GM12878 (cell line): Measurements from ENCODE around the gene EIF4ENIF1. TPM values are rescaled to one million over a fixed set of nuclear protein-coding genes. Genes with fewer than 3 reads are reported as not detected.
A peak's percentile ranks its signal among the peaks of the same experiment; 100 is the strongest.

Experiments
- ATAC-seq: fragments of 200-7000 bp; cut with Tn5 transposase; 3 replicates; pipeline ENCODE4 v1.9.1; 2020; ENCODE audit warnings: mild to moderate bottlenecking, moderate library complexity
- BruUV-seq: library from RNA; stranded (reverse); fragments of 400-500 nt; replicated peaks from 2 replicates; lab custom pipeline; 2021; lab: Mats Ljungman, UMichigan
- CTCF ChIA-PET: fragments of 300-600 bp; sonication (Branson Sonifier 250); formaldehyde crosslinking; extraction: SDS; loops from one replicate; lab custom pipeline; 2021; ENCODE audit warnings: inconsistent platforms; lab: Yijun Ruan, JAX
- POLR2A ChIA-PET: fragments of 350-600 bp; formaldehyde crosslinking; extraction: SDS; loops from one replicate; lab custom pipeline; 2021; ENCODE audit warnings: inconsistent platforms; lab: Charles Lee
- RAD21 ChIA-PET: fragments of 300-600 bp; sonication (Branson Sonifier 250); formaldehyde crosslinking; loops from one replicate; lab custom pipeline; 2023; ENCODE audit warnings: antibody characterized with exemption; ENCODE audit not compliant: unreplicated experiment; lab: Charles Lee
- SMC1A ChIA-PET: fragments of 300-600 bp; sonication (Branson Sonifier 250); formaldehyde crosslinking; loops from one replicate; lab custom pipeline; 2023; ENCODE audit not compliant: unreplicated experiment, uncharacterized antibody; lab: Charles Lee
- DNase-seq: peaks from one replicate; pipeline ENCODE4 v3.0.0-alpha.2; 2011; ENCODE audit warnings: low read depth, low spot score
- FAIRE-seq: peaks from 3 replicates; lab custom pipeline; 2011; peaks lifted over from hg19 to GRCh38; lab: Jason Lieb, UNC
- H2AFZ ChIP-seq: 2 replicates; pipeline ENCODE4 v1.6.0; 2011; ENCODE audit warnings: low read depth, low read length, control low read depth; ENCODE audit not compliant: control insufficient read depth
- H3K27ac ChIP-seq: 2 replicates; pipeline ENCODE4 v1.5.1; 2011; ENCODE audit warnings: control low read depth; ENCODE audit not compliant: control insufficient read depth, insufficient read depth
- H3K27me3 ChIP-seq, 2 experiments: replicated peaks in 1 of 2; 2 replicates each; pipeline versions ENCODE4 v1.6.0 to v1.6.1; 2011; ENCODE audit warnings: low read length in 1 of 2; ENCODE audit not compliant: control insufficient read depth in 2 of 2, insufficient read depth in 2 of 2
- H3K36me3 ChIP-seq, 2 experiments: 2 replicates each; pipeline ENCODE4 v1.5.1; 2011; ENCODE audit warnings: low read length in 1 of 2; ENCODE audit not compliant: control insufficient read depth in 2 of 2, insufficient read depth in 2 of 2
- H3K4me1 ChIP-seq: 2 replicates; pipeline ENCODE4 v1.6.1; 2011; ENCODE audit warnings: mild to moderate bottlenecking, low read length, moderate library complexity, mixed read lengths; ENCODE audit not compliant: control insufficient read depth, insufficient read depth
- H3K4me2 ChIP-seq: 2 replicates; pipeline ENCODE4 v1.6.0; 2011; ENCODE audit warnings: control low read depth; ENCODE audit not compliant: control insufficient read depth, insufficient read depth
- H3K4me3 ChIP-seq: fragments of 200-600 bp; sonication (generic); 2 replicates; pipeline ENCODE4 v1.5.1; 2016
- H3K79me2 ChIP-seq: 2 replicates; pipeline ENCODE4 v1.6.0; 2011; ENCODE audit warnings: low read length; ENCODE audit not compliant: control insufficient read depth, insufficient read depth
- H3K9ac ChIP-seq: 2 replicates; pipeline ENCODE4 v1.8.0; 2011; ENCODE audit warnings: low read length, control low read depth, mixed read lengths; ENCODE audit not compliant: control insufficient read depth, insufficient read depth
- H3K9me3 ChIP-seq: replicated peaks from 3 replicates; pipeline ENCODE4 v1.5.1; 2011; ENCODE audit warnings: mild to moderate bottlenecking, low read length; ENCODE audit not compliant: control insufficient read depth, insufficient read depth
- H4K20me1 ChIP-seq: 2 replicates; pipeline ENCODE4 v1.6.0; 2011; ENCODE audit not compliant: control insufficient read depth, insufficient read depth
- ASH2L ChIP-seq: fragments of 300-600, 200-600 bp; sonication (generic); IDR thresholded peaks from 2 replicates; pipeline ENCODE4 v1.6.1; 2017; ENCODE audit warnings: low read depth, mild to moderate bottlenecking, borderline replicate concordance
- CBX5 ChIP-seq: sonication (generic); IDR thresholded peaks from 2 replicates; pipeline ENCODE4 v1.6.1; 2016; ENCODE audit warnings: low read depth, moderate library complexity, mild to moderate bottlenecking, inconsistent platforms
- MEF2A ChIP-seq: IDR thresholded peaks from 2 replicates; pipeline ENCODE4 v1.6.1; 2011; ENCODE audit warnings: low read depth, mild to moderate bottlenecking, low read length, moderate library complexity; ENCODE audit not compliant: insufficient read depth
- NBN ChIP-seq: fragments of 450-650 bp; IDR thresholded peaks from 2 replicates; pipeline ENCODE4 v1.6.1; 2016
- NFXL1 ChIP-seq: fragments of 450-650 bp; IDR thresholded peaks from 2 replicates; pipeline ENCODE4 v1.6.1; 2017; ENCODE audit warnings: antibody characterized with exemption, mild to moderate bottlenecking, borderline replicate concordance
- NR2C2 ChIP-seq: IDR thresholded peaks from 2 replicates; pipeline ENCODE4 v1.6.1; 2011; ENCODE audit warnings: borderline replicate concordance, low read depth; ENCODE audit not compliant: control insufficient read depth, insufficient read length
- POLR2AphosphoS5 ChIP-seq: IDR thresholded peaks from 2 replicates; pipeline ENCODE4 v1.6.1; 2011; ENCODE audit warnings: mild to moderate bottlenecking, low read length, inconsistent platforms
- POU2F2 ChIP-seq: IDR thresholded peaks from 3 replicates; pipeline ENCODE4 v1.6.1; 2011; ENCODE audit warnings: low read depth, mild to moderate bottlenecking, low read length, borderline replicate concordance
- RBBP5 ChIP-seq: fragments of 200-600 bp; sonication (generic); conservative IDR thresholded peaks from 2 replicates; pipeline ENCODE4 v1.6.1; 2016
- SUZ12 ChIP-seq: fragments of 200-600 bp; sonication (generic); IDR thresholded peaks from one replicate; pipeline ENCODE4 v1.6.1; 2018; ENCODE audit warnings: antibody characterized with exemption, mild to moderate bottlenecking; ENCODE audit not compliant: unreplicated experiment
- TCF3 ChIP-seq: IDR thresholded peaks from 2 replicates; pipeline ENCODE4 v1.6.1; 2012; ENCODE audit warnings: low read depth, mild to moderate bottlenecking, low read length, borderline replicate concordance; ENCODE audit not compliant: insufficient read depth
- YY1 ChIP-seq: IDR thresholded peaks from 2 replicates; pipeline ENCODE4 v1.6.1; 2011; ENCODE audit warnings: low read depth, mild to moderate bottlenecking, low read length
- ZNF24 ChIP-seq: fragments of 450-650 bp; IDR thresholded peaks from 2 replicates; pipeline ENCODE4 v1.6.1; 2017; ENCODE audit warnings: antibody characterized with exemption, mild to moderate bottlenecking
- WGBS: methylation state at CpG from one replicate; pipeline ENCODE4 v1.1.6; 2016; ENCODE audit warnings: low lambda C conversion rate; ENCODE audit not compliant: insufficient replicate concordance, insufficient coverage; ENCODE audit errors: missing lambda C conversion rate; 5-methylcytosine and 5-hydroxymethylcytosine counted together
- in situ Hi-C: fragments of 300-500 bp; cut with MboI; formaldehyde crosslinking; loops from 9 replicates; pipeline ENCODE4 v1.14.3; 2018; ENCODE audit warnings: mixed read lengths
- intact Hi-C: fragments of 100-400 bp; cut with micrococcal nuclease; formaldehyde crosslinking; loops from one replicate; pipeline ENCODE4 v1.14.2; 2022; ENCODE audit not compliant: unreplicated experiment
- polyA plus RNA-seq, 11 experiments: library from polyadenylated mRNA; depleted of rRNA in 4 of 11; unstranded in 6 of 11; stranded (reverse) in 5 of 11; fragments of >200 nt; fragmentation: Nextera tagmentation in 4 of 11; fragmentation: Illumina TruSeq in 1 of 11; extraction: Ambion mirVana in 4 of 11; extraction: Trizol in 1 of 11; gene quantifications; 1 replicate in 1 of 11; 2 replicates in 10 of 11; pipeline versions ENCODE4 v1.2.1 to v1.2.3, GENCODE V29; 2011 to 2016; ENCODE audit warnings: inconsistent platforms in 2 of 11, missing spikeins in 2 of 11, low read depth in 1 of 11
- total RNA-seq, 4 experiments: library from RNA; depleted of rRNA in 3 of 4; stranded (reverse); fragments of >200 nt in 3 of 4; fragmentation: Illumina TruSeq in 1 of 4; extraction: Trizol in 1 of 4; gene quantifications; 2 replicates each; pipeline versions ENCODE4 v1.2.1 to v1.2.3, GENCODE V29; 2013 to 2021
- TF ChIP-seq, protein P1 (sequence below): fragments of 150-350 bp; IDR thresholded peaks from 2 replicates; pipeline ENCODE4 v1.6.1; 2016; ENCODE audit warnings: low read depth, low read length

EIF4ENIF1 gene
- total and polyA plus RNA-seq, 10 of the 15 experiments (the other 5 are each of a cell fraction or from before 2014, with no cell fraction given): 4.4 to 43.7 (median 24.4) TPM

DNA sequence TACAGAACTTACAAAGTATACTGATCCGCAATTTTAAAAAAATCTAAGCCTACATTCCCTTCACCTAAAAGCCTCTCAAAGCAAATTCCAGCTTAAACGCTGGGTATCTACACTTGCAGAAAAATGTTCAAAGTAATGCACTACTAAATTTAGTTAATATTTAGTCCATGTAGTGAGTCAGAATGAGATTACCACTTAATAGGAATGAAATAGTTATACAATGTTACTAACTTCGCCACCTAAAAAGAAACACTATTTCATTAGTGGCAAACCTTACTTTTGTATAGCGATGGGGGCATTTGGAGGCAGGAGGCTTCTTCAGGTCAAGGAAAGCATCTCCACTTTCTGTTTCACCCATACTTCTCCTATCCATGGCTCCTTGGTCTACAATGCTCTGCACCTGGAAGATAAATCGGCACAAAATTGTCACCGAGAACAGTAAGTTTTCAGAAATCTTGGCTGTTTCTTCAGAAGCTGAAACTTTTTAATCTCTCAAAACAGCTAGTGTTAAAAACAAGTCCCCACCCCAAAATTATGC, 1.2 kb downstream of the EIF4ENIF1 start:
- ChIA-PET CTCF (interaction anchor here (0.9 to 2.7 kb wide), 9 partner anchors 11 to 142 kb away, joined by 3 to 12 read pairs (median 4); no protein-coding TSS in a partner anchor), SMC1A (interaction anchor here (0.6 to 2.6 kb wide), 14 partner anchors 9 to 304 kb away, joined by 3 to 14 read pairs (median 4); no protein-coding TSS in a partner anchor), POLR2A (interaction anchor here (0.5 to 8.9 kb wide), 7 partner anchors 11 to 149 kb away, joined by 3 to 82 read pairs (median 4); partner anchors contain the start of gene PATZ1), RAD21 (interaction anchor here (0.7 to 1.6 kb wide), 7 partner anchors 11 to 143 kb away, joined by 3 to 10 read pairs (median 3); no protein-coding TSS in a partner anchor)
- in situ Hi-C loops: no loop called here
- ATAC-seq (peak; percentile 28), DNase-seq (no peak), FAIRE-seq (no peak)
- intact Hi-C loops: no loop called here
- H3K4me2 ChIP-seq: peak overlapping the region; percentile 44
- peak overlapping the region; percentile 99 for H3K27ac ChIP-seq
- no peaks in the 10 kb centered on the region for H3K27me3 ChIP-seq
- H3K36me3 ChIP-seq: peaks cover 0 to 18% of the 10 kb centered on the region in 2 experiments; a peak in 3 of 4 replicates
- BruUV-seq: TSS peak; percentile 56
- peaks cover 24% of the 10 kb centered on the region for H3K4me1 ChIP-seq
- no peak overlapping the region for H2AFZ ChIP-seq
- TF ChIP-seq YY1: 0 out of 2 replicates have a peak, but pooled peaks have one; percentile 26
- no peak for TF ChIP-seq CBX5
- TF ChIP-seq POLR2AphosphoS5: no peak
- no peak for TF ChIP-seq NR2C2
- TF ChIP-seq, protein P1, sequence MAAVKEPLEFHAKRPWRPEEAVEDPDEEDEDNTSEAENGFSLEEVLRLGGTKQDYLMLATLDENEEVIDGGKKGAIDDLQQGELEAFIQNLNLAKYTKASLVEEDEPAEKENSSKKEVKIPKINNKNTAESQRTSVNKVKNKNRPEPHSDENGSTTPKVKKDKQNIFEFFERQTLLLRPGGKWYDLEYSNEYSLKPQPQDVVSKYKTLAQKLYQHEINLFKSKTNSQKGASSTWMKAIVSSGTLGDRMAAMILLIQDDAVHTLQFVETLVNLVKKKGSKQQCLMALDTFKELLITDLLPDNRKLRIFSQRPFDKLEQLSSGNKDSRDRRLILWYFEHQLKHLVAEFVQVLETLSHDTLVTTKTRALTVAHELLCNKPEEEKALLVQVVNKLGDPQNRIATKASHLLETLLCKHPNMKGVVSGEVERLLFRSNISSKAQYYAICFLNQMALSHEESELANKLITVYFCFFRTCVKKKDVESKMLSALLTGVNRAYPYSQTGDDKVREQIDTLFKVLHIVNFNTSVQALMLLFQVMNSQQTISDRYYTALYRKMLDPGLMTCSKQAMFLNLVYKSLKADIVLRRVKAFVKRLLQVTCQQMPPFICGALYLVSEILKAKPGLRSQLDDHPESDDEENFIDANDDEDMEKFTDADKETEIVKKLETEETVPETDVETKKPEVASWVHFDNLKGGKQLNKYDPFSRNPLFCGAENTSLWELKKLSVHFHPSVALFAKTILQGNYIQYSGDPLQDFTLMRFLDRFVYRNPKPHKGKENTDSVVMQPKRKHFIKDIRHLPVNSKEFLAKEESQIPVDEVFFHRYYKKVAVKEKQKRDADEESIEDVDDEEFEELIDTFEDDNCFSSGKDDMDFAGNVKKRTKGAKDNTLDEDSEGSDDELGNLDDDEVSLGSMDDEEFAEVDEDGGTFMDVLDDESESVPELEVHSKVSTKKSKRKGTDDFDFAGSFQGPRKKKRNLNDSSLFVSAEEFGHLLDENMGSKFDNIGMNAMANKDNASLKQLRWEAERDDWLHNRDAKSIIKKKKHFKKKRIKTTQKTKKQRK: no peak
- no peak for TF ChIP-seq SUZ12
- TF ChIP-seq ZNF24: no peak
- TF ChIP-seq POU2F2: no peak
- TF ChIP-seq NFXL1: no peak
- TF ChIP-seq MEF2A: no peak
- TF ChIP-seq TCF3: no peak
- TF ChIP-seq RBBP5: no peak
- no peak for TF ChIP-seq NBN
- TF ChIP-seq ASH2L: peak; percentile 19; the same call in 1 of the 2 replicates
- WGBS: 25% methylated on average over 6 of the region's 6 CpGs
- H3K4me3 ChIP-seq: peak overlapping the region; percentile 88
- H3K9me3 ChIP-seq: no peaks in the 10 kb centered on the region
- H3K9ac ChIP-seq: peak overlapping the region; percentile 98
- H3K79me2 ChIP-seq: peaks cover 65% of the 10 kb centered on the region
- no peaks in the 10 kb centered on the region for H4K20me1 ChIP-seq
